HG02642 (cell line): ENCODE measurements around the gene ING5.
"Not testable (repeated sequence)": the region's sequence is repeated elsewhere in the genome, so short reads cannot be mapped to it uniquely, and the experiment has no call there.

Source experiments
- ATAC-seq: cut with Tn5 transposase; IDR thresholded peaks from one replicate; pipeline ENCODE4 v1.9.1; 2021; ENCODE audit warnings: mild to moderate bottlenecking; ENCODE audit not compliant: unreplicated experiment, poor library complexity

Gene ING5

DNA sequence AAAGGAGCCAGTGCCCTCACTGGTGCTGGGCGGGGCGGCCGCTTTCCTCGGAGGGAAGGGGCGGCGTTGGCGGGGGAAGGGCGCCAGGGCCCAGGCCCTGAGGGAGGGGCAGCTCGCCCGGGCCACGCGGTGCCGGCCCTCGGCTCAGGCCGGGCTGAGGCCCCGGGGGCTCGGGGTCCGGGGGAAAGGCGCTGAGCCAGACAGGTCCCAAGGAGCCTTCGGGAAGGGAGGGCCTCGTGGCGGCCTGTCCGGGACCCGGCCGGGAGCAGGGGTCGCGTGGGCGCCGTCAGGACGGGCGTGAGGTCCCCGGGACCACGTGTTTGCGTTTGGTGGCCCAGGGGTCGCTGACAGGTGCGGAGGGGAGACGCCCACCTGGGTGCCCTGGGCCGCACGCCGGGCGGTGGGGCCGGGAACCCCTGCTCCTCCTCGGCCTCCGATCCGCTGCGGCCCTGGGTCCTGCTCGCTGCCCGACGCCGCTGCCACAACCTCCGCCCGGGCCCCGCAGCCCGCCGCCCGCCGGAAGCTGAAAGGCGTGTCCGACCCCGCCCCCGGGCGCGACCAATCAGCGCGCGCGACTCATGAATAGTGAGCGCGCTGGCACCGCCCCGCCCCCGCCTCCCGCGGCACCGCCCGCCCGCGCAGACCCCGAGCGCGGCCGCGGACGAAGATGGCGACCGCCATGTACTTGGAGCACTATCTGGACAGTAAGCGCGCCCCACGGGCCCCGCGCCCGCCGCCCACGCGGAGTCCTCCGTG lies at the start of gene ING5:
Gene ING5, plus strand, starts transcription at position 641 of the 756 bp plus-strand sequence. Its CDS starts 27 bp downstream, at position 668.
- ATAC-seq = peak; percentile 68

DNA sequence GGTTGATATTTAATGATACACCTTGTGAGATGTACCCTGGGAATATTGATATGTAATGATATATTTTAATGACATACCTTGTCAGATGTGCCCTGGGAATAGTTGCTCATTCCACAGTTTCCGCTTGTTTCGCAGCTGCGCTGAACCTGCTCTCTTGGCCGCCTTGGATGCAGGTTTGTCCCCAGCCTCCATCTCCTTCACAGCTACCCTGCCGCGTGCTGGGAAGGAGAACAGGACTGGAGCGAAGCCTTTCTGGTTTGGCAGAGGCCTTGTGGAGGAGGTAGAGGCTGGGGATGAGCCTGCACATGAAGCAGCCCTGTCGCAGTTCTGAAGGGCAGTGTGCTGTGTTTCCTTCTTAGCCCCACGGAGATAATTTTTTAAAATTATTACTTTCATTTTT lies 49.7 kb upstream of the ING5 start:
- no peak for ATAC-seq

DNA sequence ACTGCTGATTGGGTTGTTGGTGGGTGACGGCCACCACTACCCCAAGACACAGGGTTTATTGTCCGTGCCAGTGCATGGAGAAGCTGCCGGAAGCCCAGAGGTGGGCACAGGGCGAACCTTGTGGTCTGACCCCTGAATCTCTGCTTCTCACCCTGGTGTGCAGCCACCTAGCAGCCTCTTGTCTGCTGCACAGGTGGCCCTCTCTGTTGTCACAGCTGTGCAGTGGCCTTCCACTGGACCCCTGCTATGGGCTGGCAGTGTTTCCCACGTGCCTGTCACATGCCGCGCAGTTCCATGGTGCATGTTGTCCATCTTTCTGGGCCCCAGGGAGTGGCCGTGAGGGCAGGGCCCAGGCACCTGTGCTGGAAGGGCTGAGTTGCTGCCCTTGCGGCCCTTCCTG lies 49.1 kb upstream of the ING5 start:
- ATAC-seq = no peak

DNA sequence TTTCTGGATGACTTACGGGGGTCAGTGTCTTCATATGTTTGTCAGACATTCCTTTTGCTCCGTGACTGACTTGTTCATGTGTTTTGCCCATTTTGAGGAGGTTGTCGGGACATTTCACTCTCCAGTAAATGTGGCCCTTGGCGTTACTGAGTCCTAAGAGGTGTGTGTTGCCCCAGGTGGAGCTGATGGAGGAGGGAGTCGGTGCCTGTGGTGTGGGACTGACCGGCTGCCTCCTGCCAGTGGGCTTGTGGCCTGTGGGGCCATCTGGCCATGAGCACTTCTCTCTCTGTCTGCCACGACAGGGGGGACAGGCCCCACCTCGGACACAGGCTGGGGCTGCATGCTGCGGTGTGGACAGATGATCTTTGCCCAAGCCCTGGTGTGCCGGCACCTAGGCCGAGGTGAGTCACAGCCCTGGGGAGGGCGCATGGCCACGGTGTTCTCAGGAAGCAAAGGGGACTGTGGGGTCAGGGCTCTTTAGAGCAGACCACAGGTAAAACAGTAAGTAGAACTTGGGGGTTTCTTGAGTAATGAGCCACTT lies 48.6 kb upstream of the ING5 start:
- ATAC-seq = no peak

DNA sequence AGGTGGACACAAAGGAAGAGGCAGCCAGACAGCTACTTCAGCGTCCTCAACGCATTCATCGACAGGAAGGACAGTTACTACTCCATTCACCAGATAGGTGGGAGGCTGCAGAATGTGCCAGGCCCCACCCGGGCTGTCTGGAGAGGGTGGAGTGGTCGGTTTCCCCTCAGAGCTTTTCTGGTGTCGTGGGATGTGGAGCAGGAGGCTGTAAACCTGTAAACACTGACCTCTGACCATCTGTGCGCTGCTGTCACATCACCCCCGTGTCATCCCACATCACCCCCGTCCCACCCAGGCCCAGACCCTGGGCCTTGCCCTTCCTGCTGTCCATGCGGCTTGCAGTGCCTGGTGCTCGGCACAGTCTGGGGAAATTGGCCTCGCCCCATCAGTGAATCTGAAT lies 47.3 kb upstream of the ING5 start:
- ATAC-seq = no peak

DNA sequence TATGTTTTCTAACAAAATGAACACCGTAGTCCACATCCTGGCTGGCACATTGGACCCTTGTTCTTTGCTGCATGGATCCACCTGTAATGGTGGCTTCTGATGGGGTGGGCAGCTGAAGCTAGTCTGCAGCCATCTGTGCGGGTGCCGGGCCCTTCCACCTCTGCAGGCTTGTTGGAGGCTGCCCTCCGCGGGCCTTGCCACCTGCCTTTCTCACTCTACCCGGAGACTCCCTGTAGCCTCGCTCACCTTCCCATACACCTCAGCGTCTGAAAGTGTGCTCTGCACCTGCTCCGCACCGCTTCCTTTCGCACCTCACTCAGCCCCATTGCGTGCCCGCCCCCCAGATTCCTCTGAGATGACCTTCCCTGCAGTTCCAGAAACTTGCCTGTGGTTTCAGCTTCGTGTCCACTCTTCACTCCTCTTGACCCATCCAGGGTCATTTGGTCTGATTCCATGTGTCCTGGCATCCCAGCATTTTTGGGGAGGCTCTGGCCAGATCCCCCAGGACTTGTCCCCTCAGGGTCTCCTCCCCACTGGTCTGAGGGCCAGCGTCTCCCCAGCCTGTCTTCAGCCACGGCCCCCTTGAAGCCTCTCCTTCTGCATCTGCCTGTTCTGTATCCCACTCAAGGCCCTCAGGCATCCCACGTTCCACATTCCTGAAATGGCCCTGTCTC lies 46.2 kb upstream of the ING5 start:
- no peak for ATAC-seq

DNA sequence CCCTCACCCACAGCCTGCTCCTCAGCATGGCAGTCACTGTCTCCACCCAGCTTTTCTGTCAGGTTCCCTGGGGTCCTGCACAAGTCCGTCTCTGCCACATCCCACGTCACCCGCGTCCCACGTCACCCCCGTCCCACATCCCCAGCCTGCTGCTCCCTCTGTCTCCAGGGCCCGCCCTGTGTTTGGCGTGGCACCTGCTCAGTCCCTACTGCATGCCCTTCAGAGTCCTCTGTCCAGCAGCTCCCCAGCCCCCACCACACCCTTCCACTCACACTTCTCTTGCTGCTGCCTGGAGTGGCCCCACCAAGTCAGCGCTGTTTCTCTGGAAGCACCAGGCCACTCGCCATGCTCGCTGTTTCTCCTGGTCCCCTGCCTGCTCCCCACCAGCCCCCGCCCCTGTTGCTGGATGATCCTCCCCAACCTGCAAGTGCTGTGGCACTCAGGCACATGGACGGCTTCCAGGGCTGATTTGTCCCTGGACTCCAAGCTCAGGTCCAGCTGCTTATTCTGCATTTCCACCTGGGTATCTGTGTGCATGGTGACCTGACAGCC lies 45.6 kb upstream of the ING5 start:
- ATAC-seq = no peak

DNA sequence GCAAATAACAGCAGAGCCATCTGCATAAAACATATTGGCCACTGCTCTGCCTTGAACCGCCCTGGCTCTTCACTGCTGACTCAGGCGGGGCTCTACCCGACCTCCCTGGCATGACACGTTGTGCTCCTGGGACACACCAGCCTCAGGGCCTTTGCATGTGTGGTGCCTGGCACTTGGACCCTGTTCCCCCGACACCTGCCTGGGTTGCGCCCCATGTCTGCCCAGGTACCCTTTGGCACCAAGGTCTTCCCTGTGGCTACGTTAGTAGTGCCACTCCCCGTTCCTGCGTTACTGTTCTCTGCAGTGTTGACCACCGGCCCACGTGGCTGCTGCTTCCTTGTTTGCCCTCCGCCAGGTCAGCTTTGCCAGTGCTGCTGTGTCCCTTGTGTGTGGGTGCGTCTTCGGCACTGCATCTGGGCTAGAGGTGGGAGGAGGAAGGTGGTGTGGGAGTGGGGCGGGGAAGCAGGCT lies 44.0 kb upstream of the ING5 start:
- ATAC-seq = no peak

DNA sequence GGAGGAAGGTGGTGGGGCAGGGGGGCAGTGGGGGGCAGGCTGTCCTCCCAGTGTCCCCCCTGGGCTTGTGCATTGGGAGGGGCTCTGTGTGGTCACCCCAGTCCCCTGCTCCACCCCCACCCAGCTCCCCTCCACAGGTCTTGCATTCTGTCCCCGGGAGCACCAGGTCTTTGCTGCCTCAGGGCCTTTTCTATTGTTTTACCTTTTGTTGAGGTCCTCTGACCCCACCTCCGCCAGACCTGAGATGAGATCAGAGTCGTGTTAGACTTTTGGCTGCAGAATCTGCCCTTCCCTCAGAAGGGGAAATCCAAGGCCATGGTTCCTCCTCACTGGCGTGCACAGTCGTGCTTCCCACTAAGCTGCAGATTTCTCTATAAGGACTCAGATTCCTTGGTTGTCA lies 43.5 kb upstream of the ING5 start:
- no peak for ATAC-seq

DNA sequence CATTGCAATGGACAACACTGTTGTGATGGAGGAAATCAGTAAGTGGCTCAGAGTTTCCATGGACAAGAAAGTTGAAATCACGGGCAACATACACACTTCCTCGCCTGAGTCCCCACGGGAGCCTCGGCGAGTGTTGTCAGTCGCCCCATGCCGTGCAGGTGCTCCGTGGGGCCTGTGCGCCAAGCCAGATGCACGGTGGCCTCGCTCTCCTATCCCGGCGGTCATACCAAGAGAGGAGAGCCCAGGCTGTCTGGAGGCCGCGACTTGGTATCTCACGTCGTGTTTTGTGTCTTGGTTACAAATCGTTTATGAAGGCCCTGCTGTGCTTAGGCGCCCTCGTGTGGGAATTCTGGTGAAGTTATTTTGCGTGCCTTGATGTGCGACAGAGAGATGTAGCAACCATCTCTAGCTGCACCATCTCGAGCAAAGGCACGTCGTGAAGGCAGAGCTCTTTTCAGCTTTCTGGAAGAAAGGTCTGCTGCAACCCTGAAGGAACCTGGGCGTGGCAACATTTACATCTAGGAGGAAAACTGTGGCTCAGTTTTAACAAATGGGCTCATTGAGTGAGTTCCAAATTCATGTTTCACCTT lies 42.6 kb upstream of the ING5 start:
- no peak for ATAC-seq

DNA sequence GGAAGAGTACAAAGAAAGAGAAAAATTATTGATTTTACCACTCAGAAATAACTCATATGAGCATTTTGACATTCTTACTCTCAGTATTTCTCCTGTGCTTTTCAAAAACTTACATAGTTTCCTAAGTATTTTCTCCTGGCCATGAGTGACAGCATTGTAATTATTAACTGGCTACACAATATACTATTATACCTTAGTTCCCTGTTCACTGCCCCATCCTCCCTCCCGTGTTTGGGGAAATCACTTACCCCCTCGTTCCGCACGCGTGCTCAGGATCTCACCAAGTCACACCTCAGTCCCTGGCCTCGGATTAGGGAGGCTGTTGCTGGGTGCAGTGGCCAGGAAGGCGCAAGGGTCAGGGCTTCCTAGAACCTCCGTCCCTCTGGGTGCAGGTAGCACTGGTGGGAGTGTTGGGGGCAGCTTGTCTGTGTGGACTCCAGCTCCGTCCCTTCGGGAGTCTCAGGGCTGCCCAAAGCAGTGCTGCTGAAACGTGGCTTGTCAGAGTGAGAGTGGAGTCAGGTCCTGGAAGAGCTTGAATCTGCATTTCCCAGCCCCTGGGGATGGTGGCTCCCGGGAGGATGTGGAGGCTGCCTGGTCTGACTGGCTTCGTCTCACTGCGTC lies 41.1 kb upstream of the ING5 start:
- no peak for ATAC-seq

DNA sequence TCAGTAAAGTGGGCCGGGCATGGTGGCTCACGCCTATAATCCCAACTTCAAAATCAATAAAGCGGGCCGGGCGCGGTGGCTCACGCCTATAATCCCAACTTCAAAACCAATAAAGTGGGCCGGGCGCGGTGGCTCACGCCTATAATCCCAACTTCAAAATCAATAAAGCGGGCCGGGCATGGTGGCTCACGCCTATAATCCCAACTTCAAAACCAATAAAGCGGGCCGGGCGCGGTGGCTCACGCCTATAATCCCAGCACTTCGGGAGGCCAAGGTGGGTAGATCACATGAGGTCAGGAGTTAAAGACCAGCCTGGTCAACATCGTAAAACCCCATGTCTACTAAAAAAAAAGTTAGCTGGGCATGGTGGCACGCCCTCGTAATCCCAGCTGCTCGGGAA lies 39.1 kb upstream of the ING5 start:
- not testable (repeated sequence) for ATAC-seq

DNA sequence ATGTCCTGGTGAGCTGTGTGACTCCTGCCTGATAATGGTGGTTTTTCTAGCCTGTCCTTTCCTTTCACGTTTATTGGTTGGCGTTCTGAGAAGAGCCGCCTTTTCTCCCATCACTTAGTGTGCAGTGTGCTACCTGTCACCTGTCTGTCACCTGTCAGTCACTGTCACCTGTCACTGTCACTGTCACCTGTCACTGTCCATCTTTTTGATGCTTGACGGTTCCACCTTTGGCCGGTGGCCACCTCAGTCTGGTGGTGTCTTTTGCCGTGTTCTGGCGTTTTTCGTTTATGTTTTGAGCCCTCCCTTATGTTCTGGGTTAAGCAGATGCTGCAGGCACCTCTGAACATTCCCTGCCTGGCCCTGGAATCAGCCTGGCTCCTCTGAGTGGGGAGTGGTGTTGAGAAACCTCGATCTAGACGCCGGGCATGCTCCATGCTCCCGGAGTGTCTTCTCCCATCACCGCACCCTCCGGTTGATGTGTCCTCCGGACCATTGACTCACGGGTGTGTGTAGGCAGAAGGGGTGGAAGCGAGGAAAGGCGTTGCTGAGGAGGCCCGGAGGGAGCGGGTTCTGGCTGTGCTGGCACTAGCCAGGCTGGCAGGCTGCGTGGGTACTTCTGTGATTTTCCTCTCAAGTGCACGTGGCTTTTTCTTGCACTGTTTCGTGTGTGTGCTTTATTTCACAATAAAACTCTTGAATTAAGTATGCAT lies 36.0 kb upstream of the ING5 start:
- ATAC-seq = no peak

DNA sequence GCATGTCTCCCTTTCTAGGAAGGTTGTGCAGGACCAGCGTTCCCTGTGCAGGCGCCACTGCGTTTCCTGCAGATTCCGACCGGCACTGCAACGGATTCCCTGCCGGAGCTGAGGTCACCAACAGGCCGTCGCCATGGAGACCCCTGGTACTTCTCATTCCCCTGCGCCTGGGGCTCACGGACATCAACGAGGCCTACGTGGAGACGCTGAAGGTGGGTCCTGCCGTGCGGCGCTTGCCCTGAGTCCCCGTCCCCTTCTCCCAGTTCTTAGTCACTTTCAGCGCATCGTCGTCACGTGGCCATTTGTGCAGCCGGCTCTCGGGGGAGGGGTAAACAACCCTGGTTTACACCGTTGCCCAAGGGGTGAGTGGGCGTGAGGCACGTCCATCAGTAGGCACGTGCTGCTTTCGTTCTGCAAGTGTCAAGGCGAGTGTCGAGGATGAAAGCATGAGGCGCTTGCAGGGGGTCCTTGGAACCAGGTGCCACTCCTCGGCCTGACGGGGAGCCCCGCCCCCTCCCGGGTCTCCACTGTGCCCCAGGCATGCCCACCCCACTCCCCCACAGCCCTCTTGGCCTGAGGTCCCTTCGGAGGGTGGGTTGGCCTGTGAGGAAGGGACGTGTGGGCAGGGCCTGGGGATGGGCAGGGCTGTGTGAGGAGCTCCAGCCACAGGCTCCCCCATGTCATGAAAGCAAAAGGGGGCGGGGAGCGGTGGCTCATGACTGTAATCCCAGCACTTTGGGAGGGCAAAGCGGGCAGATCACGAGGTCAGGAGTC lies 35.0 kb upstream of the ING5 start:
- ATAC-seq = no peak

DNA sequence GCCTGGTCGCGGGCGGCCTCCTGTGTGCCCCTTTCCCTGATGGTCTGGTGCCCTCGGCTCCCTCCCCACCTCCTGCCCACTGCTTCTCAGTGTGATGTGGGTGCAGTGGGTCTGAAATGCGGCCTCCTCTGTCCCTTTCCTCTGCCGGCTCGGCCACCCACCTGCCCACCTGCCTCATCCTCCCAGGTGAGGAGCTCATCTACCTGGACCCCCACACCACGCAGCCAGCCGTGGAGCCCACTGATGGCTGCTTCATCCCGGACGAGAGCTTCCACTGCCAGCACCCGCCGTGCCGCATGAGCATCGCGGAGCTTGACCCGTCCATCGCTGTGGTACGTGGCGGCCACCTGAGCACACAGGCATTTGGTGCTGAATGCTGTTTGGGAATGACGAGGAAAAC lies 33.5 kb upstream of the ING5 start:
- ATAC-seq = no peak

DNA sequence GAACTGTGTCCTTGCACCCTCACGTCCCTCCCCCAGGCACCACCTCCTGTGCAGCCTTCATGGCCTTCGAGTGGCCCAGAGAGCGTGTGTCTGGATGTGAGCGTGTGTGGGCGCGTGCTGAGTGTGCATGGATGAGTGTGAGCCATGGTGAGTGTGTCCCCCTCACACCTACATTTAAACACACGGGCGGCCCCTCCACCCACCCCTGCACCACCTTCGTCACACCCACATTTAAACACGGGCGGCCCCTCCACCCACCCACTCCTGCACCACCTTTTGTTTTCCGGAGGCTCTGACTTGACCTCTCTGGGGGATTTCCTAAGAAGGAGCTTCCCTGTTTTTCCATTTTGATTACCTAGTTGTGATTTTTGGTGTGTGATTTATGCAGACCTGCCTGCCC lies 33.0 kb upstream of the ING5 start:
- no peak for ATAC-seq

DNA sequence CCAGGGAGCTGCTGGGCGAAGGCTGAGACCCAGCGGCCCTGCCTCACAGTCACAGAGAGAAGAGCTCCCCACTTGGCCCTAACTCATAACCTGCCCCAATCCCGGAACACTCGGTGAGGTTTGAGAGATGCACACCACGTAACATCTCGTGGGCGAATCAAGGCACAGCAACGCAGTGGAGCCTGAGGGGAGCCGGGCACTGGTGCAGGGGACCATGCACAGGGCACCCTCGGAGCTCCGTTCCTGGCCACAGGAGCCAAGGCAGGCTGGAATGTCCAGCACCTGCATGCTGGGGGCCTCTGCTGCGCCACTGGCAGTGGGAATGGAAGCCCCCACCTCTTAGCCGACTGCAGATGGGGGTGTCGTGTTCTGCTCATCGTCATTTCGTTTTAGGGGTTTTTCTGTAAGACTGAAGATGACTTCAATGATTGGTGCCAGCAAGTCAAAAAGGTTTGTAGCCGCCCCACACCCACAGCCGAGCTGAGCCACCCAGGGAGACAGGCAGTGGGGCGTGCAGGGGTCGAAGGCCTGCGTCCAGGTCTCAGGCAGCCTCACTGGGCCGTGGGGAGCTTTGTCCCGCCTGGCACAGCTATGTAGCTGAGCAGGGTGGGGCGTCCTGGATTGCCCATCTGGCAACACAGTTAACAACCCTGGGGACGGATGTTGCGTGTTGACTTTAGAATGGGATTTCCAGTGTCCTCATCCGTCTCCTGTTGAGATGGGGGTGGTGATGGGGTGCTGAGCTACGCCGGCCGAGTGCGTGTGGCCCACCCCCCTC lies 31.3 kb upstream of the ING5 start:
- no peak for ATAC-seq

DNA sequence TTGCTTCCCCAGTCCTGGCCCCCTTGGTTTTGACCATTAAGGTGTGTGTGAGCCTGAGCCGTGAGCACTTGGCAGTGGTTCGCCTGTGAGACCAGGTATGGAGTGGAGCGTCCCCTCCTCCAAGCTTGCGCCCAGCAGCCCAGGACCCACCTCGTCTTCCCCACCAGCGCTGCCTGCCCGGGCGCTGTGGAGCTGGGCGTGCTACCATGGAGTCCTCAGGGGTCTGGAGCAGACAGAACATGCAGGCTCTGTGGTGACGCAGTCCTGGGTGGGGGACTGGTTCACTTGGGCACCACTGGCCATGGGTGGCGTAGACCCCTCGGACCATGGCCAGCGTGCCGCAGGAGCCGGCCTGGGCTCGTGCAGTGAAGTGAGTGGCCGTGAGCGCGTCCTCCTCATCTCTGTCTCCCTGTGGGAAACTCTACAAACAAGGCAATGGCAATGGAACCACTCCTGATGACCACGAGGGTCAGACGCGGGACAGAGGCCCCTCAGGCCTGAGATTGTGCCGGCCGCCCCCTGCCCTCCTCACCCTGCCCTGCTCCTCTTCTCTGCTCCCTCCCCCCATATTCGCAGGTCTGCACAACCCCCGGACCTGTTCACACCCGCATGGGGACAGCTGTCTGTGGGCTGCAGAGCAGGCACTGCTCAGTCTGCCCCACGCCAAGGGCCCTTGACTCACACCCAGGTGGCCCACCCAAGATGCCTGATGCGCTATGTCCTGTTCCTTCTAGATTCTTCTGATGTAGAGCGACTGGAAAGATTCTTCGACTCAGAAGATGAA lies 30.2 kb upstream of the ING5 start:
- no peak for ATAC-seq
